IMR-90 (cell line): ENCODE results near the gene C19orf53. TPM values are rescaled to one million over a fixed set of nuclear protein-coding genes. Genes with fewer than 3 reads are reported as not detected.
A peak's percentile ranks its signal among the peaks of the same experiment; 100 is the strongest.

Source experiments
- ATAC-seq: fragments of 200-7000 bp; cut with Tn5 transposase; 2 replicates; pipeline ENCODE4 v1.9.1; 2020; ENCODE audit warnings: low read depth, mild to moderate bottlenecking, moderate library complexity
- BruUV-seq: library from RNA; stranded (reverse); fragments of 400-500 nt; replicated peaks from 2 replicates; lab custom pipeline; 2021; lab: Mats Ljungman, UMichigan
- CTCF ChIA-PET: fragments of 300-600 bp; formaldehyde crosslinking; extraction: SDS; loops from one replicate; lab custom pipeline; 2021; ENCODE audit warnings: antibody characterized with exemption; lab: Yijun Ruan, JAX
- POLR2A ChIA-PET: fragments of 300-600 bp; sonication (Branson Sonifier 250); formaldehyde crosslinking; loops from one replicate; lab custom pipeline; 2022; ENCODE audit warnings: antibody characterized with exemption; ENCODE audit not compliant: unreplicated experiment; lab: Charles Lee
- DNase-seq: peaks from one replicate; pipeline ENCODE4 v3.0.0; 2013
- H2AFZ ChIP-seq: replicated peaks from 2 replicates; pipeline ENCODE3; 2013; ENCODE audit warnings: low read length, mild to moderate bottlenecking; ENCODE audit not compliant: poor library complexity
- H2AK5ac ChIP-seq: 2 replicates; pipeline ENCODE4 v1.6.1; 2013; ENCODE audit warnings: low read depth, low read length, inconsistent platforms
- H2AK9ac ChIP-seq: replicated peaks from 2 replicates; pipeline ENCODE3; 2013; ENCODE audit warnings: mild to moderate bottlenecking, low read depth, low read length, moderate library complexity; ENCODE audit not compliant: poor library complexity
- H2BK120ac ChIP-seq: 2 replicates; pipeline ENCODE4 v1.6.1; 2013; ENCODE audit warnings: low read depth, low read length, inconsistent platforms
- H2BK15ac ChIP-seq: 3 replicates; pipeline ENCODE4 v1.6.1; 2013; ENCODE audit warnings: low read depth, low read length, inconsistent platforms
- H2BK20ac ChIP-seq: 2 replicates; pipeline ENCODE4 v1.6.1; 2013; ENCODE audit warnings: low read depth, mild to moderate bottlenecking, inconsistent platforms, low read length, moderate library complexity
- H2BK5ac ChIP-seq: 2 replicates; pipeline ENCODE4 v1.6.1; 2013; ENCODE audit warnings: mild to moderate bottlenecking, low read depth, low read length, inconsistent platforms; ENCODE audit not compliant: poor library complexity, severe bottlenecking
- H3K14ac ChIP-seq: replicated peaks from 2 replicates; pipeline ENCODE4 v1.6.1; 2013; ENCODE audit warnings: low read depth, low read length, inconsistent platforms
- H3K18ac ChIP-seq: 2 replicates; pipeline ENCODE4 v1.6.1; 2013; ENCODE audit warnings: low read depth, low read length, control low read depth
- H3K23ac ChIP-seq: 2 replicates; pipeline ENCODE4 v1.6.1; 2013; ENCODE audit warnings: low read depth, low read length, inconsistent platforms
- H3K27ac ChIP-seq: 2 replicates; pipeline ENCODE4 v1.5.1; 2013; ENCODE audit warnings: mild to moderate bottlenecking, control low read depth, low read length; ENCODE audit not compliant: insufficient read depth
- H3K27me3 ChIP-seq: 2 replicates; pipeline ENCODE4 v1.6.1; 2013; ENCODE audit warnings: low read length; ENCODE audit not compliant: control insufficient read depth, insufficient read depth
- H3K36me3 ChIP-seq: 2 replicates; pipeline ENCODE4 v1.6.1; 2013; ENCODE audit warnings: low read length, mixed read lengths; ENCODE audit not compliant: control insufficient read depth, insufficient read depth
- H3K4ac ChIP-seq: 2 replicates; pipeline ENCODE4 v1.6.1; 2013; ENCODE audit warnings: low read depth, low read length, inconsistent platforms
- H3K4me1 ChIP-seq: 2 replicates; pipeline ENCODE4 v1.6.1; 2013; ENCODE audit warnings: low read length, mixed read lengths; ENCODE audit not compliant: control insufficient read depth, insufficient read depth
- H3K4me2 ChIP-seq: 2 replicates; pipeline ENCODE4 v1.6.1; 2013; ENCODE audit warnings: low read depth, mild to moderate bottlenecking, control low read depth, low read length, moderate library complexity
- H3K4me3 ChIP-seq: 2 replicates; pipeline ENCODE4 v1.5.1; 2013; ENCODE audit warnings: low read depth, mild to moderate bottlenecking, control low read depth, low read length, moderate library complexity; ENCODE audit not compliant: insufficient read depth
- H3K56ac ChIP-seq: 2 replicates; pipeline ENCODE4 v1.6.1; 2013; ENCODE audit warnings: low read length, inconsistent platforms; ENCODE audit not compliant: insufficient read depth; ENCODE audit errors: extremely low read depth
- H3K79me1 ChIP-seq, 2 experiments: 2 replicates each; pipeline ENCODE4 v1.6.1; 2013; ENCODE audit warnings: low read length in 2 of 2, inconsistent platforms in 1 of 2, low read depth in 1 of 2
- H3K9ac ChIP-seq: 2 replicates; pipeline ENCODE4 v1.6.1; 2013; ENCODE audit warnings: low read depth, low read length, control low read depth
- H3K9me1 ChIP-seq: 2 replicates; pipeline ENCODE4 v1.6.1; 2013; ENCODE audit warnings: low read length, inconsistent platforms; ENCODE audit not compliant: insufficient read depth
- H3K9me3 ChIP-seq: 2 replicates; pipeline ENCODE4 v1.6.1; 2013; ENCODE audit warnings: low read length; ENCODE audit not compliant: control insufficient read depth, insufficient read depth
- H4K20me1 ChIP-seq: 2 replicates; pipeline ENCODE4 v1.6.1; 2013; ENCODE audit warnings: low read length, inconsistent platforms; ENCODE audit not compliant: insufficient read depth
- H4K5ac ChIP-seq: 2 replicates; pipeline ENCODE4 v1.6.1; 2013; ENCODE audit warnings: mild to moderate bottlenecking, low read depth, low read length, control low read depth
- H4K8ac ChIP-seq, 2 experiments: 2 replicates each; pipeline ENCODE4 v1.6.1; 2013; ENCODE audit warnings: low read depth in 2 of 2, low read length in 2 of 2, control low read depth in 1 of 2, inconsistent platforms in 1 of 2
- H4K91ac ChIP-seq: 2 replicates; pipeline ENCODE4 v1.6.1; 2013; ENCODE audit warnings: low read depth, low read length, inconsistent platforms; ENCODE audit not compliant: insufficient read depth
- FOS ChIP-seq: fragments of 150-350 bp; IDR thresholded peaks from 2 replicates; pipeline ENCODE4 v1.6.1; 2016; ENCODE audit warnings: low read depth, low read length
- MAFK ChIP-seq: IDR thresholded peaks from 2 replicates; pipeline ENCODE4 v1.6.1; 2012; ENCODE audit warnings: low read depth, low read length, improper control_type of control experiment
- MXI1 ChIP-seq: IDR thresholded peaks from 2 replicates; pipeline ENCODE4 v1.6.1; 2012; ENCODE audit warnings: low read depth, mild to moderate bottlenecking, low read length, moderate library complexity, borderline replicate concordance
- NFE2L2 ChIP-seq: fragments of 150-350 bp; IDR thresholded peaks from 2 replicates; pipeline ENCODE4 v1.6.1; 2016; ENCODE audit warnings: low read depth, mild to moderate bottlenecking, low read length
- POLR2A ChIP-seq: IDR thresholded peaks from 2 replicates; pipeline ENCODE4 v1.6.1; 2012; ENCODE audit warnings: mild to moderate bottlenecking, low read depth, low read length
- WGBS, 2 experiments: methylation state at CpG; one replicate each; pipeline versions ENCODE4 v1.1.5 to v1.1.7; 2013; ENCODE audit warnings: missing lambda C conversion rate in 2 of 2; ENCODE audit not compliant: insufficient read length in 1 of 2; ENCODE audit errors: extremely low coverage in 2 of 2; 5-methylcytosine and 5-hydroxymethylcytosine counted together
- dilution Hi-C: fragments of 300-500 bp; cut with HindIII; formaldehyde crosslinking; loops from one replicate; pipeline ENCODE4 v1.14.3; 2018; ENCODE audit warnings: low sequenced_read_pairs; ENCODE audit not compliant: unreplicated experiment
- in situ Hi-C: fragments of 300-500 bp; cut with MboI; formaldehyde crosslinking; loops from 3 replicates; pipeline ENCODE4 v1.14.3; 2019; ENCODE audit warnings: low sequenced_read_pairs, inconsistent platforms, mixed read lengths
- intact Hi-C: fragments of 100-400 bp; cut with micrococcal nuclease; formaldehyde crosslinking; loops from 2 replicates; pipeline ENCODE4 v1.10.0; 2022
- polyA plus RNA-seq, 3 experiments: library from polyadenylated mRNA; depleted of rRNA; stranded (reverse); fragments of >200 nt; gene quantifications; 2 replicates each; pipeline ENCODE4 v1.2.3, GENCODE V29; 2012; ENCODE audit warnings: low replicate concordance in 1 of 3
- total RNA-seq: library from RNA; depleted of rRNA; stranded (reverse); fragments of >200 nt; gene quantifications from 2 replicates; pipeline ENCODE4 v1.2.3, GENCODE V29; 2012

C19orf53 gene
- total and polyA plus RNA-seq, 2 of the 4 experiments (the other 2 are of a cell fraction) = 61.3 to 290 TPM

DNA sequence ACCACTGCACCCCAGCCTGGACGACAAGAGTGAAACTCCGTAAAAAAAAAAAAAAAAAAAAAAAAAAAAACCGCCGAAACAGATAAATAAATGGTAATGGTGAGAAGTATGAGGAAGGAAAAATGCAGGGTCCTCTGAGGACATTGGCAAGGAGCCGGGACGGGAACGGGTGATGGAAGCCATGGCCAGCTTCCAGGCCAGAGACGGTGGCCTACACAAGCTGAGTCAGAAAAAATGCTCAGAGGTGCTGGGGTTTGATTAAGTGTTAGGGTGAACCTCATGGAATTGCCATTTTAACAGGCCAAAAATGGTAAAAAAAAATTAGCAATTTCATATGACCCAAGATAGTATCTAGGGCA is 20.1 kb downstream of the C19orf53 start:
- intact Hi-C loops (no loop called here), dilution Hi-C loops (no loop called here), in situ Hi-C loops (no loop called here)
- Histone ChIP-seq H3K79me1 (peaks cover 10 to 40% of the 10 kb centered on the region in 2 experiments), H4K20me1 (peaks cover 4% of the 10 kb centered on the region; the same call in 1 of the 2 replicates), H2BK5ac (peak overlapping the region; percentile 95), H3K9ac (peak overlapping the region; percentile 89), H4K91ac (peak overlapping the region; percentile 97), H3K56ac (peak overlapping the region; percentile 93), H3K36me3 (no peaks in the 10 kb centered on the region; the same call in 1 of the 2 replicates), H3K9me3 (no peaks in the 10 kb centered on the region), H3K23ac (peak overlapping the region; percentile 90), H3K4me3 (peak overlapping the region; percentile 56), H3K4me1 (peaks cover 7% of the 10 kb centered on the region), H2BK20ac (0 out of 2 replicates have a peak overlapping the region, but pooled peaks have one; percentile 28), H3K4me2 (peak overlapping the region; percentile 64), H2BK120ac (peak overlapping the region; percentile 92), H4K8ac (peak overlapping the region; percentile 80 to 85), H4K5ac (peak overlapping the region; percentile 62), H3K27ac (peak overlapping the region; percentile 95), H3K4ac (peak overlapping the region; percentile 92), H2AK9ac (peak overlapping the region; percentile 99), H3K18ac (peak overlapping the region; percentile 78), H2AFZ (peak overlapping the region; percentile 84), H3K14ac (peak overlapping the region; percentile 87), H2BK15ac (peak overlapping the region; percentile 76; the same call in 1 of the 3 replicates), H3K9me1 (peaks cover 9% of the 10 kb centered on the region), H3K27me3 (no peaks in the 10 kb centered on the region), H2AK5ac (peak overlapping the region; percentile 94)
- peak; percentile 28; the same call in 1 of the 2 replicates for TF ChIP-seq NFE2L2
- TF ChIP-seq MAFK = peak; percentile 42
- no peak for TF ChIP-seq MXI1
- no peak; the same call in none of the 2 replicates for TF ChIP-seq POLR2A
- TF ChIP-seq FOS = peak; percentile 44; the same call in 1 of the 2 replicates
- peak; percentile 1 for ATAC-seq
- WGBS, 2 experiments = 0% methylated on average over 5 of the region's 8 CpGs; no CpG with 5 or more reads in 1 of the 2 experiments
- ChIA-PET CTCF (interaction anchor here (0.7 to 1.3 kb wide), 2 partner anchors 68 to 146 kb away, joined by 3 to 4 read pairs; no protein-coding TSS in a partner anchor), POLR2A (interaction anchor here (0.7 to 1.2 kb wide), 3 partner anchors 43 to 150 kb away, joined by 5 to 14 read pairs (median 8); no protein-coding TSS in a partner anchor)
- BruUV-seq = TSS peak; percentile 95
- DNase-seq = peak; percentile 96
